CD4-positive, alpha-beta T cell treated with Interferon alpha-2 for 1 hour (primary cell): Measurements from ENCODE around the gene FCGR3A.
A peak's percentile ranks its signal among the peaks of the same experiment; 100 is the strongest.
"Not testable (repeated sequence)": the region's sequence is repeated elsewhere in the genome, so short reads cannot be mapped to it uniquely, and the experiment has no call there.

Experiments used
- DNase-seq, 2 donors: peaks; one replicate each; pipeline ENCODE4 v3.0.0-alpha.2; 2020 to 2022

FCGR3A gene

DNA sequence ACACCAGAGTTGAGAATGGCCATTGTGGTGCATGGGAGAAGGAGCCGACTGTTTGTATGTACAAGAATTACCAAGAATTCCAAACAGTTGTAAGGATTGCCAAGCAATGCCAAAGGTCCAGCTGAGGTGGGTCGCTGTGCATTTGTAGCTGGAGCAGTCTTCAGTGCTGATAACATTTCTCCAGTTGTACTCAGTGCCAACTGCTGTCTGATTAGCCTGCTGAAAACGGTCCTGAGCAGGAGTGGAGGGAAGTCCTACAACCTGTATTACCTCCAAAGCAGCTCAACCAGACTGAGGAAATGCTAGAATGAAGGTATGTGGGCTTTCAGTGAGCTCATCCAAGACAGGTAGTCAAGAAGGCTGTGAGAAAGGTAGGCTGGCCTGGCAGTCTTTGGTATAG is 6.5 kb upstream of the FCGR3A start:
- not testable (repeated sequence) for DNase-seq

DNA sequence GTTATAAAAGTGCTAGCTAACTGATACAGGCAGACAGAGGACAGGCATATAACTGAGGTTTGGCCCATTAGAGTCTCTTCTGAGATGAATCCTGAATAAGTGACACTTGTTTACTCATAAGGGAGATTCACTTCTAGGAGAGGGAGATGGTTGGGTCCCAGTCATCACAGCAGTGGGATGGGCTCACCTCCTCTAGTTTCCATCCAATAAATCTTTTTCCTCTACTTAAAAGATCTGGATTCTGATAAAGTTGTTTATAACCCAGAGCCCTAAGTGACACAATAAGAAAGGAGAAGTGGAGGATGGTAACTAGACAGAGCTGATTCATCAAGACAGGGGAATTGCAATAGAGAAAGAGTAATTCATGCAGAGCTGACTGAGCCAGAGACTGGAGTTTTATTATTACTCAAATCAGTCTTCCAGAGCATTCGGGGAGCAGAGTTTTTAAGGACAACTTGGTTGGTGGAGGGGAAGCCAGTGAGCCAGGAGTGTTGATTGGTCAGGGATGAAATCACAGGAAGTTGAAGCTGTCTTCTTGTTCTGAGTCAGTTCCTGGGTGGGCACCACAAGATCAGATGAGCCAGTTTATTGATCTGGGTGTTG is 5.3 kb upstream of the FCGR3A start:
- DNase-seq: peak in 1 of 2 donors; percentile 44

- not testable (repeated sequence) for DNase-seq
Measured at GRCh38 chr1:161554340-161554739, 4.7 kb upstream of the FCGR3A start.

DNA sequence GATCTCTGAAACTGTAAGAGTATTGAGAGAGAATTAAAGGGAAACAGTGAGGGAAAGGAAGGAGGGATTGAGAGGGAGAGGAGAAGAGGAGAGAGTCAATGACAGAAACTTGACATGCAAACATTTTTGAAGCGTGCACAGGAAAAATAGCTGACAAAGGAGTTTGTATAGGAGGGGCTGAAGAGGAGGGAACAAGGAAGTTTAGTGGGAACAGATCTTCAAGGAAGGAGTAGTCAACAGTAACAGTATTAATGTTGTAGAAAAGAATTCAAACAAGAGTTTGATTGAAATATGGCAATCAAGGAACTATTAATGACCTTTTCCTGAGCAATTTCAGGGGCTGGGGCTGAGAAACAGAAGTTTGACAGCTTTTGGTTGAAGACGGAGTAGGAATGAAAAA is 4.0 kb upstream of the FCGR3A start:
- not testable (repeated sequence) for DNase-seq

GRCh38 chr1:161550942-161551341 is 1.3 kb upstream of the FCGR3A start:
- not testable (repeated sequence) for DNase-seq

GRCh38 chr1:161548749-161549406 is 740 bp downstream of the FCGR3A start:
- DNase-seq: not testable (repeated sequence)

- DNase-seq: not testable (repeated sequence)
Measured at GRCh38 chr1:161547995-161548741, 1.4 kb downstream of the FCGR3A start.

DNA sequence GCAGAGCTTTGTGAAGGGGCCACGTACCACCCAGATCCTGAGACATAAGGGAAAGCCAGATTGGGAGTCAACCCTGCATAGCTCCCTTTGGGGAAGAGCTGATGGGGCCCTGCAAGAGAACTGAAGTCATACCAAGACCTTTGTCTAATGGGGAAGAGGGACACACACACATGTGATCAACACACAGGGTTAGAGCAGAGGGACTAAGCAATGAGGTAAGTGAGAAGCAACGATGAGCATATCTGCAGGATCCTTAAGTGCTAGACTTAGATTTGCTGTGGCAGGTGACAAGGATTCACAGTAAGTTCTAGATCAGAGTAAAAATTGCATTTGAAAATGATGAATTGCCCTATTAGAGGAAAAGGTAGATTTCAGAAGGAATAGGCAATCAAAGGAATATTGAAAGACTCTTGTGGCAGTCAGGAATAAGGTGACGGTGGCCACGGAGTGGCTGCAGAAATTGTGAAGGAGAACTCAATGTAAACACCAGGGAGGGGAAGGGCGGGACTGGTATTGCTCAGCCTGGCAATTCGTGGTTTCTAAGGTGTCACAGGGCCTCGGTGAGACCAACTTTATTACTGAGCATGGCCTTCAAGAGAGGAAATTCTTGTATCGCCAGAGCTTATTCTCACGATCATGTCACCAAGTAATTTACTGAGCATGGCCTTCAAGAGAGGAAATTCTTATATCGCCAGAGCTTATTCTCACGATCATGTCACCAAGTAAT is 4.5 kb downstream of the FCGR3A start:
- peak in 1 of 2 donors; percentile 46 for DNase-seq

GRCh38 chr1:161543125-161543524 is 6.5 kb downstream of the FCGR3A start:
- DNase-seq: peak in 1 of 2 donors; percentile 34

DNA sequence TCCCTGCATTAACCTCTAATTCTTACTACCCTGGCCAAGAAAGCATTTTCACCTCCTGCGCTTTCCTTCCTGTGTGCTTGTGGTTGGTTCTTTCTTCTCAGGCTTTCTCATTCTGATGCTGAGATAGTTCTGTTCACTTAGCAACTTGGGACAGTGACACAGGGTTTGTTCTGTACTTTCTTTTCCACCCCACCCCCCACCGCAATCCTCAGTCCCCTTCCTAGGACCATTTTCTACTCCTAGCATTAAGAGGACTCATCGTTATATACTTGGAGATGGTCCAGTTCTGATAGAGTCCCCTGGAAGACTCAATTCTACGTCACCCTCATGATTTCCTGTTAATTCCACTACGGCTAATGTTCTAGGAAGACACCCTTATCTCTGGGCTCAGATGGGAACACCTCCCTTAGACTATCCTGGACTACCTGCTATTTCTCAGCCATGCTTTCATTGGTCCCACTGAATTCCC is 7.5 kb downstream of the FCGR3A start:
- peak; percentile 47 to 82 for DNase-seq

GRCh38 chr1:161540570-161540960 is 9.1 kb downstream of the FCGR3A start:
- DNase-seq: not testable (repeated sequence)

DNA sequence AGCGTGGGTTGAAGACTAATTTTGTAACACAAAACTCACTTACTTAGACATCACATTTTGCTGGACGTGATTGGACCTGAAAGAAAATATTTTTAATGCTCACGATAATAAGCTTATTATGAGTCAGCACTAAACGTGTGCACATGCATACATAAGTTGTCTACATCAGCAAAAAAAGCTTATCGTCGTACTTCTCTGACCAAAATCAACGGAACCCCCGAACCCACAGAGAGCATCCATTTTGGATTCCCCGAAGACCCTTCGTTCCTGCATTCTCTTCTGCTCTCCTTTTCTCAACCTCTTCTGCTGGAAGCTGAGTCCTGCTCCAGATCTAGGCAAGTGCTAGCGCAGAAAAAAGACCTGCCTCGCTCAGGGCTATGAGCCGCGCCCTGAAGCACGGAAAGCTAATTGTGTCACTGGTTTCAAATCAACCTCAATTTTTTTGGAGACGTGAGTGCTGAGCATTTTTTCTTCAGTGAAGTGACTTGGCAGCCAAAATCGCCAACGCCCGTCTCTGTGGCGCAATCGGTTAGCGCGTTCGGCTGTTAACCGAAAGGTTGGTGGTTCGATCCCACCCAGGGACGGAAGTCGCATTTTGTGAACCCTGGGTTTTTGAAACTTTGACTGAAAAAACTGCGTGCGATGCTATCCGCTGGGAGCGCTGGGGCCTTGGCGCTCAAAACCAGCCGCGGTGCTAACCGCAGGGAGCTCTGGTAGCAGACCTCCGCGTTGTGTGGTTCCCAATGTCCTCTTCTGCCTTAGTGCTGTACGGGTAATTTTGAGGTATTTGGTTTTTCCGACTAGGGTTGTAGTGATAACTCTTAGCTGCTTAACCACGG is 9.7 kb downstream of the FCGR3A start:
- DNase-seq: peak; percentile 89 to 93

GRCh38 chr1:161538925-161539479 is 10.6 kb downstream of the FCGR3A start:
- not testable (repeated sequence) for DNase-seq

- not testable (repeated sequence) for DNase-seq
Measured at GRCh38 chr1:161537068-161537669, 12.4 kb downstream of the FCGR3A start.

GRCh38 chr1:161532644-161533567 is 16.7 kb downstream of the FCGR3A start:
- not testable (repeated sequence) for DNase-seq

DNA sequence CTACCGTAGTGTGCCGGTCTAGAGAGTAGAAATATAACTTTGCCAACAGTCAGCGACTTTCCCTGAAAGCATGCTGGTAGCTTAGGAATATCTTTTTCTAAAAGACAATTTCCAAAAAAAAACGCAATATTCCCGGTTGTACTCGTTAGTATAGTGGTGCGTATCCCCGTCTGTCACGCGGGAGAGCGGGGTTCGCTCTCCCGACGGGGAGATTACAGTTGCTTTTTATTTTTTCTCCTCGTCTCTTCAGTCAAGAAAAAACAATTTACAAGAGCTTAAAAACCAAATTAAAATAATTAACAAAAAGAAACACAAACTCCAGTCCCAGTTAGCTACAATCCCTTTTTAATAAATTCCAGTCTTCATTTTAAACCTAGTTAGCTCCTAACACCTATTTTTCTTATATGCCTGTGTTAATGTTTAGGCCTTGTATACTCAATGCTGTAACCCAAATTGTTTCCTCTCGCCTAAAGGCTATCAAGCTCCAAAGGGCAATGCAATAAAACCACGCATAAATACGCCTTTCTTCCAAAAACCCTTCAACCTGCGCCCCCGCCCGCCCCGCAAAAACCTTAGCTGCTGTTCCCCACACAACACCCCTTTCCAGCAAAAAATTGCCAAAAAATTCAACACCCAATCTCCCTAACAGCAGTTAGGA is 17.5 kb downstream of the FCGR3A start:
- no peak for DNase-seq

DNA sequence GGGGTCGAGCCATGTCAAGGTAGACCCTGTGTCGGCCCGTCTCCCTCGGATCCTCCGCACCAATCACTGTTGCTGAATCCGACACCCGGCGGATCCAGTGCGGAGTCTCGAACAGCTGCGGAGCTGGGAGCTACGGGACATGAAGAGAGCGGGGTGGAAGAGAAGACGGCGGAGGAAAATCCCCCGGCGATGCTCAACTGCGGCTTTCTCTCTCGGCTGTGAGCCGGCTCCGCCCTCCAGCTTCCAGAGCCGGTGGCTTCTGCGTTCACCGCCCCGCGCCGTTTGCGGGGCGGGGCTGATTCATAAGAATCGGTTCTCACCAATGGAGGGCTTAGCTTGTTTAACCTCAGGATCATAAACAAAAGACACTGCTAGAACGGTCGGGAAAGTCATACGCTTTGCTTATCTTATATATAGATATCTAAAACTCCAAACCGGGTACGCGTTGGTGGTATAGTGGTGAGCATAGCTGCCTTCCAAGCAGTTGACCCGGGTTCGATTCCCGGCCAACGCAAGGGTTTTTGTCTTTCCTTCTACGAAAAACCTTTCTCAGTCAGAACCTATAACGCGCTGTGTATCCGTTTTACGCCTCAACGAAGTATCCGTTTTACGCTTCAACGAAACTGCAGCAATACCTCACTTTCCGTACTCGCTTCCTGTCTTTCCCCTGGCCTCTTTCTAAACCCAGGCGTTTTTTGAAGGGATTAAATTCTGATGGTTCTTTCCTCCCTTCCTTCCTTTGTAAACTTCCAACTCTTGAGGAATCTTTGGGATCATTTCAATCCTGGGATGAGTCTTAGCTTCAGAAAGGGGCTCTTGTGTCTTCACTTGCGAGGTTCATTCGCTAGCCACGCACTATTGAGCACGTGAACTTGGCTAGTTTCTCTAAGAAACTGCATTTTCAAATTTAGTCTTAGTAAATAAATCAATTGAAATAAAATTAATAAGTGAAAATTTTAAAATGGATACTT is 18.7 kb downstream of the FCGR3A start:
- peak; percentile 94 to 96 for DNase-seq

- peak; percentile 76 to 86 for DNase-seq
Measured at GRCh38 chr1:161530158-161530557, 19.5 kb downstream of the FCGR3A start.
